Thyroid gland (tissue), 4 donors: ENCODE measurements around the gene IMMP1L.

Experiments
- CTCF ChIP-seq, 6 experiments: fragments of 200-600 bp in 3 of 6; fragments of 450-650 bp in 3 of 6; sonication (generic) in 3 of 6; IDR thresholded peaks; one replicate each; pipeline ENCODE4 v1.5.1; 2016 to 2019; ENCODE audit warnings: antibody characterized with exemption in 6 of 6, mild to moderate bottlenecking in 2 of 6, inconsistent platforms in 1 of 6, moderate library complexity in 1 of 6
- POLR2A ChIP-seq, 2 donors: fragments of 450-650 bp; IDR thresholded peaks; one replicate each; pipeline ENCODE4 v1.6.1; 2017; ENCODE audit warnings: antibody characterized with exemption in 2 of 2, mild to moderate bottlenecking in 2 of 2, moderate library complexity in 1 of 2

- TF ChIP-seq CTCF (IDR thresholded peaks at IDR 0.05) (no peak), POLR2A (IDR thresholded peaks at IDR 0.05) (no peak)
Observed at GRCh38 chr11:31500560-31500959, 8.9 kb downstream of the IMMP1L start.
